HPDE6-E6E7 (cell line): ENCODE results near the gene RNGTT.
"Not testable (repeated sequence)": the region's sequence is repeated elsewhere in the genome, so short reads cannot be mapped to it uniquely, and the experiment has no call there.

Experiments used
- DNase-seq: peaks from one replicate; pipeline ENCODE4 v3.0.0; 2011; ENCODE audit warnings: missing footprints; ENCODE audit errors: extremely low spot score

RNGTT gene

DNA sequence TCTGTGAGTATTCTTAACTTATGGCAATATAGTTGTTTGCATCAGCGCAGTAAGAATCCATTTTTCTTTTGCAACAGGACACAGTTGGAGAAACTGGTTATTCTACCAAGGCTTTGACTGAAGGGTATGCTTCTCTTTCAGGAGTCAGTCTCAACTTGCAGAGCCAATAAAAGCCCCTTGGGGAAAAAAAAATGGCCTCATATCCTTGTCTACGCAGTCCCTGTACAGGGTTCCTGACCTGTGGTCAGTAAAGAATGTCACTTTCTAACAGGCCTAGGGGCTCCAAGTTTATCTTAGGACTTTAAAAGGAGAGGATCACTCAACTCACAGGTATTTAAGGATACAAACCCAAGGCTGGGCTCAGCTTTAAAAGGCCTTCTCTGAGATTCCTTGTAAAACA is 6.9 kb upstream of the RNGTT start:
- DNase-seq: no peak

DNA sequence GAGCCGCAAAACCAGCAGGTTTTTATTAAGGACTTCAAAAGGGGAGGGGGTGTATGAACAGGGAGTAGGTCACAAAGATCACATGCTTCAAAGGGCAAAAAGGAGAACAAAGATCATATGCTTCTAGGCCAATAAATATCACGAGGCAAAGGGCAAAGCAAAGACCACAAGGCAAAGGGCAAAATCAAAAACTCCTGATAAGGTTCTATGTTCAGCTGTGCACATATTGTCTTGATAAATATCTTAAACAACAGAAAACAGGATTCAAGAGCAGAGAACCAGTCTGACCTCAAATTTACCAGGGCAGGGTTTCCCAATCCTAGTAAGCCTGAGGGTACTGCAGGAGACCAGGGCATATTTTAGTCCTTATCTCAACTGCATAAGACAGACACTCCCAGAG is 5.8 kb upstream of the RNGTT start:
- DNase-seq: not testable (repeated sequence)

DNA sequence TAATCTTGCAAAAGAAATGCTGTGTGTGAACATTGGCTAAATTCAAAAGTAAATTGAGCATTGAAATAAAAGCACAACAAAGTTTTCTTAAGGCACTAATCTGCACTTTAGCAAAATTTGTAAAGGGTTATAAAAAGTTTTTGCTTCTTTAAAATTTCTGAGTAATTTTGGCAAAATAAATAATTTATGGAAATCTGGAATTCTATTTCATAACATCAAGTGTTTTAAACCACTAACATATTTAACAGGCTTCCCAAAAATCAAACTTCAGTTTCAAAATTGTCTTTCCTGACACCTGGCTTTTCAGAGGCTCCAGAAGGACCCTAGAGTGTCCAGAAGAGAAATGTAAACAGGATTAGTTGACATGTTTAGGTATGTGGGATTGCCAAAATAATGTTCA is 4.5 kb upstream of the RNGTT start:
- DNase-seq: no peak

DNA sequence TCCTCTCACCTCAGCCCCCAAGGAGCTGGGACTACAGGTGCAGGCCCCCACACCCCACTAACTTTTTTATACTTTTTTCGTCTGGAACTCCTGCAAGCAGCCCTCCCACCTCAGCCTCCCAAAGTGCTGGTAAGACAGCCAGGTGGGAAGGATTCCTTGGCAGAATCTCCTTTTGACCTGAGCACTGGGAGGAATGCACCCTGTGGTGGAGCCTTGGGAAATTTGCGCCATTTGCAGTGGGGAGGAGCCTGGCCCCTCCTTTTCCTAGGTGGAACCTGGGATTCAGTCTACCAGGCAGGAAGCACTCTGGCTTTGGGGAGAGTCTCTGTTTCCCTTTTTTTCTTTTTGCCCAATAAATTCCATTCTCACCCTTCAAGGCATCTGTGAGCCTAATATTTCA is 2.3 kb upstream of the RNGTT start:
- no peak for DNase-seq

DNA sequence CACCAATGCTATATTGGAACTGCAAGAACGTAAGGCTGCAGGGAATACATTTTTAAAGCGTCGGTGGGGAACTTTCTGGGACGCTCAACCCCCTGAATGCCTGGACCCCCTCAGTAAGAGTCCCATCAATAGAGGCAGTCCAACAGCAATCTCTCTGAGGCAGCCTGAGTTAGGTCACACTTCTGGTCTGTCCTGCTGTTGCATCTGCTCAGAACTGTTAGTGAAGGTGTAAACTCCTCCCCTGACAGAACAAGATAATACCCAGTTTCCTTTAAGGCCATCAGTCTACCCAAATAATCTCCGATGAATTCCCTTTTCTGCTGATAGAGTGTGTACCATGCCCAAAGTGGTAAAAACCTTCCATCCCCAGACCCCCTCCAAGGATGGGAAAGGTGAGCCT is 1.1 kb upstream of the RNGTT start:
- no peak for DNase-seq

DNA sequence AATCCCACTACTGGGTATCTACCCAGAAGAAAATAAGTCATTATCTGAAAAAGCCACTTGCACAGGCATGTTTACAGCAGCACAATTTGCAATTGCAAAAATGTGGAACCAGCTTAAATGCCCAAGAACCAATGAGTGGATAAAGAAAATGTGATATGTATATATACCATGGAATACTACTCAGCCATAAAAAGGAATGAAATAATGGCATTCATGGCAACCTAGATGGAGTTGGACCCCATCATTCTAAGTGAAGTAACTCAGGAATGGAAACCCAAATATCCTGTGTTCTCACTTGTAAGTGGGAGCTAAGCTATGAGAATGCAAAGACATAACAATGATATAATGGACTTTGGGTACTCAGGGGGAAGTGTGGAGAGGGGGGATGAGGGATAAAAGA is 4.6 kb downstream of the RNGTT start:
- no peak for DNase-seq

DNA sequence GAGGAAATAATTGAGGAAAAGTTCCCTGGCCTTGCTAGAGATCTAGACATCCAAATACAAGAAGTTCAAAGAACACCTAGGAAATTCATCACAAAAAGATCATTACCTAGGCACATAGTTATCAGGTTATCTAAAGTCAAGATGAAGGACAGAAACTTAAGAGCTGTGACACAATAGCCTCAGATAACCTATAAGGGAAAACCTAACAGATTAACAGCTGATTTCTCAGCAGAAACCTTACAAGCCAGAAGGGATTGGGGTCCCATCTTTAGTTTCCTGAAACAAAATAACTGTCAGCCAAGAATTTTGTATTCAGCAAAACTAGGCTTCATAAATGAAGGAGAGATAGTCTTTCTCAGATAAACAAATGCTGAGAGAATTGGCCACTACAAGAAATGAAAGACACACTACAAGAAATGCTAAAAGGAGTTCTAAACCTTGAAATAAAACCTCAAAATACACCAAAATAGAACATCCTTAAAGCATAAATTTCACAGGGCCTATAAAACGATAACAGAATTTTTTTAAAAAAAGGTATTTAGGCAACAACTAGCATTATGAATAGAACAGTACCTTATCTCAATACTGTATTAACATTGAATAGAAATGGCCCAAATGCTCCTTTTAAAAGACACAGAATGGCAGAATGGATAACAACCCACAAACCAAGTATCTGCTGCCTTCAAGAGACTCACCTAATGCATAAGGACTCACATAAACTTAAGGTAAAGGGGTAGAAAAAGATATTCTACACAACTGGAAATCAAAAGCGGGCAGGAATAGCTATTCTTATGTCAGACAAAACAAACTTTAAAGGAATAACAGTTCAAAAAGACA is 9.7 kb downstream of the RNGTT start:
- DNase-seq: no peak

DNA sequence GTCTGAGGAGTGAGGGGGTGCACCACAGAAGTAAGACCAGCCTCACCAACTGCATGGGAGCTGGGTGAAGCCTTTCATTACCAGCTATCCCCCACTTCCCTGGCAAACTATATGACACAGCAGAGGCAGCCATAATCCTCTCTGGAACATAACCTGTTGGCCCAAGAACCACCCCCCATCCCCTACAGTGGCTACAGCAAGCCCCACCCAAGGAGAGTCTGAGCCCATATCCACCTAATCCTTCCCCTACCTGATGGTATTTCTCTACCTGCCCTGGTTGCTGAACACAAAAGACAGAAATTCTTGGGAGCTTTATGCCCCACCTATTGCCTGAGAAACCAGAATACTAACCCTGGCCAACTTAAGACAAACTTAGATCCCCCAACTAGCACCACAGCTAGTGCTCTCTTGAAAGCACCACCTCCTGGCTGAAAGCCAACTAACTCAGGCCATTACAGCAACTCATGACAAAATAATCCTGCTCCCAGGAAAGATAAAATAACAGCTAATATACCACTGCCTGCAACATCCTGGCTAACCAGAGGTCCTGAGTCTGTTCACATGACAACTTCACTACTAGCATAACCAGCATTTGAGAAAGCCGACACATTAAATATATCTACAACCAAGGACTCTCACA is 11.2 kb downstream of the RNGTT start:
- no peak for DNase-seq

DNA sequence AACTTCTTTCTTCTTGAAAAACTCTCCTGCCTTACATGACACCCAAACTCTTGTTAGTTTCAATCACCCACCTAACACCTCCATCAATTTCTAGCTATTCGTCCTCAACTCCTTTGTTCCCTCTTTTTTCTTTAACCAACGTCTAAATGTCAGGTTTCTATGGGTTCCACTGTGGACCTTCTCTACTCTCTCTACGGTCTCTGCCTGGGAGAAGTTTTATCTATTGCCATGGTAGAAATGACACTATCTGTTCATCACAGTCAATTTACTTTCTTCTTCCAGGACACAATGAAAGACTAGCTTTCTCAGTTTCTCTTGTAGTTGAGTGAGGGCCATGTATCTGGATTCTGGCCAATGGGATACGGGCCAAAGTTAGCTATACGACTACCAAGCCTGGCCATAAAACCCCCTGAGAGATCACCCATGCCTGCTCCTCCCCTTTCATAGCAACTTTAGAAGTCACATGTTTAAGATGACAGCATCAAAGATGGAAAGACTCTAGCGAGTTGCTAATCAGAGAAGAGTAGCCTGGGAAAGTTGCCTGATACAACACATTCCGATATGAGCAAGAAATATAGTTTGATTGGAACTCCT is 17.9 kb downstream of the RNGTT start:
- no peak for DNase-seq

DNA sequence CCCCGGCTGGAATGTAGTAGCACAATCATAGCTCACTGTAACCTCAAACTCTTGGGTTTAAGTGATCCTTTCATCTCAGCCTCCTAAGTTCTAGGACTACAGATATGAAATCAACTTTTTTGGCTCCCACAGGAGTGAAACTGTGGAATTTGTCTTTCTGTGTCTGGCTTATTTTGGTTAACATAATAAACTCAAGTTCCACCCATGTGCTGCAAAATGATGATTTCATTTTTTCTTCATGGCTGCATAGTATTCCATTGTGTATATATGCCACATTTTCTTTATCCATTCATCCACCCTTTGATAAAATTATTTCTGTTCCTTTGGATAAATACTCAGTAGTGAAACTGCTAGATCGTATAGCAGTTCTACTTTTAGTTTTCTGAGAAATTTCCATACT is 29.9 kb downstream of the RNGTT start:
- no peak for DNase-seq

DNA sequence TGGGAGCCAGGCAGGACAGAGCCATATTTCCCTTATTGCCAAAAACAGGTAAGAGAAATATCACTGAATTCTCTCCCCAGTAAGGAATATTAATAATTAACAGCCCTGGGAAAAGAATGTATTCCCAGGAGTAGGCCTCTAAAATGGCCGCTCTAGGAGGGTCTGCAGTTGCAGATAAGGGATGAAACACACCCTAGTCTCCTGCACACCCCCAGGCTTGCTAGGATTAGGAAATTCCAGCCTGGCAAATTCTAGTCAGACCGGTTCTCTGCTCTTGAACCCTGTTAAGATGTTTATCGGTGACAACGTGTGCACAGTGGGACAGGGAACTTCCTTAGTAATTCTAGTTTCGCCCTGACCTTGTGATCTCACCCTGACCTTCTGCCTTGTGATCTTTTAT is 31.4 kb downstream of the RNGTT start:
- not testable (repeated sequence) for DNase-seq

DNA sequence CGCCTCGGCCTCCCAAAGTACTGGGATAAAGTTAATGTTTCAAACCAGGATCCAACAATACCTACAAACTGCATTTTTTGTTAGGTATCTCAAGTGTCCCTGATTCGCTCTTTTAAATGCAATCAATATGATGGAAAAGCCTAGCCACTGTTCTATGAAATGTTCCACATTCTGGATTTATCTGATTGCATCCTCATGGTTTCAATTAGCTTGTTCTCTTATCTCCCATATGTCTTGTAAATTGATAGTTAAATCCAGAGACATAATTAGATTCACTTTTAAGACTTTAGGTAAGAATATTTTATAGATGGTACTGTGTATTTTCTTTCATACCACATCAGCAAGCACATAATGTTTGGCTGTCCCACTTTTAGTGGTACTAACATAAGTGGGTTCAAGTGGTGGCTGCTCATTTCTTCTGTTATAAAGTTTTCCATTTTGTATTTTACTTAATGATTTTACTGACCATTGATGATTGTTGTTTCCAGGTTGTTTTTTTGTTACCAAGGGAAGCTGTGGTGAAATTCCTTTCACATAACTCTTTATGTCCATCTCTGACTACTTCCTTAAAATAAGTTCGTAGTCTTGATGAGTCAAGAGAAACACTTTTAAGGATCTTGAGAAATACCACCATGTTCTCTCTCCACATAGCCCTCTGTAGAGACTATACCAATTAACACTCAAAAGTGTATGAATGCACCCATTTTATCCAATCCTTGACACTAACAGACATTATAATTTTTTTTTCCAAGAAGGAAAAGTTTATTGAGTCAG is 40.5 kb downstream of the RNGTT start:
- DNase-seq: no peak

DNA sequence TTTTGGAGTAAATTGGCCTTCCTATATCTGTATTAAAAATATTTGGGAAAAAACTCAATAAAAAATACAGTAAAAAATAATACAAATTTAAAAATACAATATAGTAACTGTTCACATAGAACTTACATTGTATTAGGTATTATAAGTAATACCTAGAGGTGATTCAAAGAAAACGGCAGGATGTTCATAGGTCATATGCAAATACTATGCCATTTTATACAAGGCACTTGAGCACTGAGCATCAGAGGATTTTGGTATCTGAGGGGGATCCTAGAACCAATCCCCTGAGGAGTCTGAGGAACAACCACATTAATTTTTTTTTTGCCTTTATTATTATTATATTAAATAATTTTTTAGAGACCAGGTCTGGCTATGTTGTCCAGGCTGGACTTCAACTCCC is 41.7 kb downstream of the RNGTT start:
- DNase-seq: no peak

DNA sequence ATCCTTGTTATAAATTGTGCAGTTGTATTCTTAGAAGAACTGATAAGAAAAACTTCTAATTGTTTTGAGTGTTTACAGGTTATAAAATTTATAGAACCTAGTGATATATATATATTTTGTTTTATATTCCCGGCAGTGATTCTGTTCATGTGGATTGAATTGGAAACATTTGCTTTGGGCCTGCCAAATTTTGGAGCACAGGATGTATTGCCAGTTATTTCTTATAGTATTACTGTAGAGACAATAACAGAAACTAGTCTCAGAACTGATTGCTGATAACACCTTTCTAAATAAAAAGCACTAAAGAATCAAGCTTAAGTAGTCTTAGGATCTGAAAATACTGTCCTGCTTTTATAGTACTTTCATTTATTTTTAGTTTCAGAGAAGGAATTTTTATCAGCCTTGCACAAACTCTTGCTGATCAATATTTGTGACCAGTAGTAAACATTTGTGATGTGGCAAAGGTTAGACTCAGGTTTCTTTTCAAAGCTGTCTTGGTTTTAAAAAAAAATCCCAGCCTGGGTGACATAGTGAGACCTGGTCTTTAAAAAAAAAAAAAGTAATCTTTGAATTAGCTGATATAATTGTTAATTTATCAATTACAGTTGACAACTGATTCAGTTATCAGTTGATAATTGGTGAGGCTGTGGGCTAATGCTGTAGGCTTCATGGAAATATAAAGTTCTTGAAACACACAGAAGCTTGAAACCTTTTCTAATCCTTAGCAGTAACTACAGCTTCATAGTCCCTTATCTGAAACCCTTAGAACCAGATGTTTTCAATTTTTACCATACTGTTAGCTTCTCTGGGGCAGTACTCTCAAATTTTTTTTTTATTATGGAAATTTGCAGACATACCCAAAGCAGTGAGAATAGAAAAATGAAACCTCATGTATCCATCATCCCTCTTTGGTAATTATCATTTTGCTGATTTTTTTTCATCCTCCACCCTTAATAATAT is 42.4 kb downstream of the RNGTT start:
- DNase-seq: no peak

DNA sequence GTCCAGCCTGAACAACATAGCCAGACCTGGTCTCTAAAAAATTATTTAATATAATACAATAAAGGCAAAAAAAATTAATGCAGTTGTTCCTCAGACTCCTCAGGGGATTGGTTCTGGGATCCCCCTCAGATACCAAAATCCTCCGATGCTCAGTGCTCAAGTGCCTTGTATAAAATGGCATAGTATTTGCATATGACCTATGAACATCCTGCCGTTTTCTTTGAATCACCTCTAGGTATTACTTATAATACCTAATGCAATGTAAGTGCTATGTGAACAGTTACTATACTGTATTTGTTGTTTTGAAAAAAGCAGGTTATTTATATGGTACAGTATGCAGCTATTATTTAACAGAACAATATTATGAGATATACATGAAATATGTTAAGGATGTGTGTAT is 43.3 kb downstream of the RNGTT start:
- DNase-seq: no peak

DNA sequence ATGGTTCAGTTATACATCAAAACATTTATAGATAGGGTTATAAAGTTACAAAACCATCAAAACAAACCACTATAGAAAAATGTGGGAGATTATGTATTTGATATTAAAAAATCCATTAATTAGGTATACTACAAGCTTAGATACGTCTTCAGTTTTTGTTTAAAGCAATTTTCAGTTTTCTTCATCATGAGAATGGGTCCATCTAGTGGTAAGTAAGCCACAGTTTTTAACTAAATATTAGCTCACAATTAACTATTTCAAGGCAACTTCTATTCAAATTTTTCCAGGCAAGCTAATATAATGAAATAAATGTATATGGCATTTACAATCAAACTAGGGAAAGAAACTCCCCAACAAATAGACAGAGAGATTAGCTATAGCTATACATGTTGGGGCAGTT is 44.4 kb downstream of the RNGTT start:
- no peak for DNase-seq

DNA sequence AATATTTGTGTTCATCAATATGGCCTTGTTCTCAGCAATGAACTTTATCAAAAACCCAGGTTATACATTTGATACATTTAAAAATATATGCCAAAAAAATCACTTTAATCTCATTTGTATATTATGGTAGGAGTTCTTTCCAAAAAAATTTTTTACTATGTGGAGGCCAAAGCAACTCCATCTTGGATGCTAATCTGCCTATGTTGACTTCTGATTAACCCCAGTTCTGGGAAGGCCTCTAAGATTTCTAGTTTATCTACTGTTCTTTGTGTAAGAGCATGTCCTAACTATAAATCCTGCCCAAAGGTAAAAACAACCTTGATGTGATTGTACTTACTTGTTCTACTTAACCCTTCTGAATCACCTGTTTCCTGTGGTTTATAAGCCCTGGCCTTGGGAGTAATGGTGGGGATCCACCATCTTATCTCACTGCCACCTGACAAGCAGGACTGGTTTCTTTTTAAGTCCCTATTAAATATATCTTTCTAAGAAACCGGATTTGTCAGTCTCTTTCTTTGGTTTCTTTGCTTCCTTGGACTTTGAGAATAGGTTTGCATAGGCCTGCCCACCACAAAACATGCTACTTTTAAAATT is 46.7 kb downstream of the RNGTT start:
- DNase-seq: peak; percentile 23

DNA sequence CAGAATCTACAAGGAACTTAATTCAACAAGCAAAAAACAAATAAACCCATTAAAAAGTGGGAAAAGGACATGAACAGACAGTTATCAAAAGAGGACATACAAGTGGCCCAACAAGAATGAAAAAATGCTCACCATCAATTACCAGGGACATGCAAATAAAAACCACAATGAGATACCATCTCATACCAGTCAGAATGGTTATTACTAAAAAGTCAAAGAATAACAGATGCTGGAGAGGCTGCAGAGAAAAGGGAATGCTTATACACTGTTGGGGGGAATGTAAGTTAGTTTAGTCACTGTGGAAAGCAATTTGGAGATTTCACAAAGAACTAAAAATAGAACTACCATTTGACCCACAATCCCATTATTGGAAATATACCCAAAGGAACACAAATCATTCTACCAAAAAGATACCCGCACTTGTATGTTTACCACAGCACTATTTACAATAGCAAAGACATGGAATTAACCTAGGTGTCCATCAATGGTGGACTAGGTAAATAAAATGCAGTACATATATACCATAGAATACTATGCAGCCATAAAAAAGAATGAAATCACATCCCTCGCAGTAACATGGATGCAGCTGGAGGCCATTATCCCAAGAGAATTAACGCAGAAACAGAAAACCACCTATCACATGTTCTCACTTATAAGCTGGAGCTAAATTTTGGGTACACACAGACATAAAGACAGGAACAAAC is 48.4 kb downstream of the RNGTT start:
- no peak for DNase-seq

DNA sequence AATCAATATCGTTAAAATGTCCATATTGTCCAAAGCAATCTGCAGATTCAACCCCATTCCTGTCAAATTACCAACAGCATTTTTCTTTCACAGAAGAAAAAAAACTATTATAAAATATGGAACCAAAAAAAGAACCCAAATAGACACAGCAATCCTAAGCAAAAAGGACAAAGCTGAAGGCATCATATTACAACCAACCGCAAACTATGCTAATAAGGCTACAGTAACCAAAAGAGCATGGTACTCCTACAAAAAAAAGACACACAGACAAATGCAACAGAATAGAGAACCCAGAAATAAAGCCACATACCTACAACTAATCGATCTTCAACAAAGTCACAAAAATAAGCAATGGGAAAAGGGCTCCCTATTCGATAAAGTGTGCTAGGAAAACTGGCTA is 49.2 kb downstream of the RNGTT start:
- no peak for DNase-seq

DNA sequence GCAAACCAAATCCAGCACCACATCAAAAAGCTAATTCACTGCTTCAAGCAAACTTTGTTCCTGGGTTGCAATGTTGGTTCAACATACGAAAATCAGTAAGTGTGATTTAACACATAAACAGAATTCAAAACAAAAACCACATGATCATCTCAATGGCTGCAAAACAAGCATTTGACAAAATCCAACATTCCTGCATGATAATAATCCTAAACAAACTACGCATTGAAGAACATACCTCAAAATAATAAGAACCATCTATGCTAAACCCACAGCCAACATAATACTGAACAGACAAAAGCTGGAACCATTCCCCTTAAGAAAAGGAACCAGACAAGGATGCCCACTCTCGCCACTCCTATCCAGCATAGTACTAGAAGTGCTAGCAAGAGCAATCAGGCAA is 49.9 kb downstream of the RNGTT start:
- no peak for DNase-seq
